GM23338 (cell line): ENCODE measurements around the gene MED17.

Experiments
- CREB1 ChIP-seq: fragments of 250-450 bp; sonication (Bioruptor Pico); IDR thresholded peaks from 2 replicates; pipeline ENCODE4 v1.5.0; 2020; ENCODE audit warnings: low read depth, mild to moderate bottlenecking, moderate library complexity
- CTCF ChIP-seq, 2 experiments: fragments of 200-600 bp in 1 of 2; sonication (generic) in 1 of 2; conservative IDR thresholded peaks; 2 replicates each; pipeline versions ENCODE4 v1.5.1 to v1.6.1; 2016 to 2017; ENCODE audit warnings: antibody characterized with exemption in 2 of 2, low read depth in 2 of 2, mild to moderate bottlenecking in 2 of 2, moderate library complexity in 1 of 2
- EZH2 ChIP-seq: fragments of 200-600 bp; sonication (generic); IDR thresholded peaks from one replicate; pipeline ENCODE4 v1.8.0; 2017; ENCODE audit warnings: antibody characterized with exemption, mild to moderate bottlenecking, low read depth; ENCODE audit not compliant: unreplicated experiment
- JUNB ChIP-seq: IDR thresholded peaks from one replicate; pipeline ENCODE4 v1.6.1; 2016; ENCODE audit warnings: antibody characterized with exemption; ENCODE audit not compliant: unreplicated experiment
- POLR2AphosphoS5 ChIP-seq: IDR thresholded peaks from 2 replicates; pipeline ENCODE4 v1.6.1; 2016; ENCODE audit warnings: antibody characterized with exemption, low read depth
- REST ChIP-seq: IDR thresholded peaks from one replicate; pipeline ENCODE4 v1.6.1; 2018; ENCODE audit warnings: antibody characterized with exemption; ENCODE audit not compliant: unreplicated experiment

- TF ChIP-seq CTCF (conservative IDR thresholded peaks at IDR 0.05; ENCODE audit: low read depth in 2 of 2), result no peak
- no peak for TF ChIP-seq REST
- TF ChIP-seq JUNB, result no peak
- no peak for TF ChIP-seq CREB1
- no peak for TF ChIP-seq EZH2
- no peak for TF ChIP-seq POLR2AphosphoS5
These were observed 13.9 kb upstream of the MED17 start for GRCh38 chr11:93770160-93770559.
